PFSK-1 (cell line): ENCODE data around the gene SUFU.

ENCODE experiments used
- FOXP2 ChIP-seq: optimal IDR thresholded peaks from 2 replicates; pipeline ENCODE3; 2011; ENCODE audit warnings: borderline replicate concordance, control low read depth, inconsistent platforms; ENCODE audit not compliant: insufficient read depth; ENCODE audit errors: extremely low read length, extremely low read depth
- POLR2AphosphoS5 ChIP-seq: IDR thresholded peaks from 2 replicates; pipeline ENCODE4 v1.6.1; 2012; ENCODE audit warnings: low read depth, mild to moderate bottlenecking, control low read depth, low read length, moderate library complexity
- SIN3A ChIP-seq: IDR thresholded peaks from 2 replicates; pipeline ENCODE4 v1.6.1; 2012; ENCODE audit warnings: mild to moderate bottlenecking, low read length, moderate library complexity, borderline replicate concordance; ENCODE audit not compliant: insufficient read depth
- TAF1 ChIP-seq: IDR thresholded peaks from 2 replicates; pipeline ENCODE4 v1.6.1; 2012; ENCODE audit warnings: low read length, control low read depth, borderline replicate concordance; ENCODE audit not compliant: insufficient read depth
- TF ChIP-seq, protein P1 (sequence below), 2 experiments: IDR thresholded peaks; 2 replicates each; pipeline versions ENCODE4 v1.6.1 to v1.8.0; 2011 to 2012; ENCODE audit warnings: low read depth in 2 of 2, low read length in 2 of 2, control low read depth in 1 of 2, inconsistent platforms in 1 of 2, mild to moderate bottlenecking in 1 of 2, moderate library complexity in 1 of 2; ENCODE audit not compliant: insufficient read depth in 1 of 2

The SUFU gene

DNA sequence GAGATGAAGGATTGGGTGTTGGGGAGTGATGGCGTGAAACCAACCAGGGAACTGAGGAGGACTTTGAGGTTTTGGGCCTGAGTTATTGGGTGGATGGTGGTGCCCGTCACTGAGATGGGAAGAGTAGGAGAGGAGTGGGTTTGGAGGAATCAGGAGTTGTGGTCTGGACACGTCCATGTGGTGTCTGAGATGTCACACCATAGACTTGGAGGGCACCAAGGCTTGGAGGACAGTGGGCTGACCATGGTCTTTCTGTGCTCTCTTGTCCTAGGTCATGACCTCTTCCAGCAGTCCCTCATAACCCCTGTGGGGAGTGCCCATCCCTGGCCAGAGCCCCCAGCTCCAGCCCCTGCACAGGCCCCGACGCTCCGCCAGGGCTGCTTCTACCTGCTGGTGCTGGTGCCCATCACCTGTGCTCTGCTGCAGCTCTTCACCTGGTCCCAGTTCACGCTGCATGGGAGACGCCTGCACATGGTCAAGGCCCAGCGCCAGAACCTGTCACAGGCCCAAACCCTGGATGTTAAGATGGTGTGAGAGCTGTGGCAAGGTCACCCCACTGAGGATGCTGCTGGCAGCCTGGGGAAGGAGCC is 28.2 kb upstream of the SUFU start:
- TF ChIP-seq FOXP2 (no peak), TAF1 (no peak), POLR2AphosphoS5 (no peak), SIN3A (no peak)
- TF ChIP-seq, protein P1, sequence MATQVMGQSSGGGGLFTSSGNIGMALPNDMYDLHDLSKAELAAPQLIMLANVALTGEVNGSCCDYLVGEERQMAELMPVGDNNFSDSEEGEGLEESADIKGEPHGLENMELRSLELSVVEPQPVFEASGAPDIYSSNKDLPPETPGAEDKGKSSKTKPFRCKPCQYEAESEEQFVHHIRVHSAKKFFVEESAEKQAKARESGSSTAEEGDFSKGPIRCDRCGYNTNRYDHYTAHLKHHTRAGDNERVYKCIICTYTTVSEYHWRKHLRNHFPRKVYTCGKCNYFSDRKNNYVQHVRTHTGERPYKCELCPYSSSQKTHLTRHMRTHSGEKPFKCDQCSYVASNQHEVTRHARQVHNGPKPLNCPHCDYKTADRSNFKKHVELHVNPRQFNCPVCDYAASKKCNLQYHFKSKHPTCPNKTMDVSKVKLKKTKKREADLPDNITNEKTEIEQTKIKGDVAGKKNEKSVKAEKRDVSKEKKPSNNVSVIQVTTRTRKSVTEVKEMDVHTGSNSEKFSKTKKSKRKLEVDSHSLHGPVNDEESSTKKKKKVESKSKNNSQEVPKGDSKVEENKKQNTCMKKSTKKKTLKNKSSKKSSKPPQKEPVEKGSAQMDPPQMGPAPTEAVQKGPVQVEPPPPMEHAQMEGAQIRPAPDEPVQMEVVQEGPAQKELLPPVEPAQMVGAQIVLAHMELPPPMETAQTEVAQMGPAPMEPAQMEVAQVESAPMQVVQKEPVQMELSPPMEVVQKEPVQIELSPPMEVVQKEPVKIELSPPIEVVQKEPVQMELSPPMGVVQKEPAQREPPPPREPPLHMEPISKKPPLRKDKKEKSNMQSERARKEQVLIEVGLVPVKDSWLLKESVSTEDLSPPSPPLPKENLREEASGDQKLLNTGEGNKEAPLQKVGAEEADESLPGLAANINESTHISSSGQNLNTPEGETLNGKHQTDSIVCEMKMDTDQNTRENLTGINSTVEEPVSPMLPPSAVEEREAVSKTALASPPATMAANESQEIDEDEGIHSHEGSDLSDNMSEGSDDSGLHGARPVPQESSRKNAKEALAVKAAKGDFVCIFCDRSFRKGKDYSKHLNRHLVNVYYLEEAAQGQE (IDR thresholded peaks at IDR 0.05; ENCODE audit: insufficient read depth in 1 of 2, low read depth in 2 of 2, low read length in 2 of 2), result no peak

GRCh38 chr10:102476466-102477141 is 27.2 kb upstream of the SUFU start:
- TF ChIP-seq FOXP2 (no peak), POLR2AphosphoS5 (no peak), SIN3A (no peak), TAF1 (no peak)
- TF ChIP-seq, protein P1 (IDR thresholded peaks at IDR 0.05; ENCODE audit: insufficient read depth in 1 of 2, low read depth in 2 of 2, low read length in 2 of 2), result no peak

GRCh38 chr10:102479651-102480050 is 24.1 kb upstream of the SUFU start:
- TF ChIP-seq POLR2AphosphoS5 (no peak), TAF1 (no peak), FOXP2 (no peak), SIN3A (no peak)
- TF ChIP-seq, protein P1 (IDR thresholded peaks at IDR 0.05; ENCODE audit: insufficient read depth in 1 of 2, low read depth in 2 of 2, low read length in 2 of 2), result no peak

- TF ChIP-seq TAF1 (no peak), SIN3A (no peak), FOXP2 (no peak), POLR2AphosphoS5 (no peak)
- TF ChIP-seq, protein P1 (IDR thresholded peaks at IDR 0.05; ENCODE audit: insufficient read depth in 1 of 2, low read depth in 2 of 2, low read length in 2 of 2), result no peak
Observed at GRCh38 chr10:102480396-102480795, 23.4 kb upstream of the SUFU start.

DNA sequence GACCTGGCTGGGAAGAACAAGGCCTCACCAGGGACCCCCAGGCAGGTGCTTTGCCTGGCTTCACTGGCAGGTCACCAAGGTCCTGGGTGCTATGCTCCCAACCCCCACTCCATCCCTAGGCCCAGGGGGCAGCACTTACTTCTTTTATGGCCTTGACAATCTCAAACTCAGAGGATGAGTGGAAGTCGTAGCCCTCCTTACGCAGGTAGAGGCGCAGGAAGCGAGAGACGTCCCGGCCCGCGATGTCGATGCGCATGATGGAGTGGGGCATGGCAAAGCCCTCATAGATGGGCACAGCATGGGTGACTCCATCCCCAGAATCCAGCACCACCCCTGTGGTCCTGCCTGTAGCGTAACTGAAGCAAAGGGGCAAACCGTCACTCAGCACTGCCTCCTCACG is 19.8 kb upstream of the SUFU start:
- TF ChIP-seq POLR2AphosphoS5, result no peak
- TF ChIP-seq SIN3A, result no peak
- TF ChIP-seq FOXP2, result no peak
- TF ChIP-seq TAF1, result no peak
- TF ChIP-seq, protein P1 (IDR thresholded peaks at IDR 0.05; ENCODE audit: insufficient read depth in 1 of 2, low read depth in 2 of 2, low read length in 2 of 2), result no peak
